Measurements from ENCODE around the gene TRIM40.

TRIM40 gene

GRCh38 chr6:30101444-30102413 is 34.2 kb upstream of the TRIM40 start:
- H3K27me3 ChIP-seq (ENCODE audit: insufficient read depth, low read length), result peaks cover 16% of the 10 kb centered on the region; the same call in 1 of the 2 replicates
- no peaks in the 10 kb centered on the region for H3K36me3 ChIP-seq (ENCODE audit: insufficient read depth, low read length)
- H3K4me1 ChIP-seq (ENCODE audit: control insufficient read depth, insufficient read depth, low read length, unreplicated experiment), result peaks cover 20% of the 10 kb centered on the region
- H2AFZ ChIP-seq (ENCODE audit: low read length, unreplicated experiment), result peak overlapping the region; percentile 78
- H3K27ac ChIP-seq (ENCODE audit: low read depth, low read length), result peak overlapping the region; percentile 33; the same call in 1 of the 2 replicates
- H3K79me2 ChIP-seq (ENCODE audit: control insufficient read depth, insufficient read depth, low read length, unreplicated experiment), result no peaks in the 10 kb centered on the region
- peak overlapping the region; percentile 76 for H3K4me3 ChIP-seq (ENCODE audit: low read depth, low read length)

DNA sequence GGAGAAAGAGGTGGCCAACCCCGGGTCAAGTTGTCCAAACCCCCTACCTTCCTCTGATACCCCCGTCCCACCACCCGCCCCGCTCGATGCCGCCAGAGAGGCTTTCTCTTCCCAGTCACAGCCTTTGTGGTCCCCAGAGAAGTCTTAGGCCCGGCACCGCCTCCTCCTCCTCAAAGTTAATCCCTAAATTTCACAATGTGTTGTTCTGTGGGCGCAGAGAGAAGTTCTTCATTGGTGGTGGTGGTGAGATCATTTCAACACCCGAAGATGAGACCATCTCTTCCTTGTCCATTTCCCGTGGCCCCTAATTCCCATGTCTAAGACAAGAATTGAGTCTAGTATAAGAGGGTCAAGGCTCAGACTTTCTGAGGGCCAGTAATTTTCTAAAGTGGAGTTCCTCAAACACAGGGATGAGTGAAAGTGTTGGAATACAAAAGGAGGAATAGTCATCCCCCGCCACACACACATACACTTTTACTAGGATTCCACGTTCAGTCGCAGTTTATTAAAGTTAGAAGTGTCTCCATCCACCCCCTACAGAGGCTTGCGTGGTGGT is 33.4 kb upstream of the TRIM40 start:
- H3K79me2 ChIP-seq (ENCODE audit: control insufficient read depth, insufficient read depth, low read length, unreplicated experiment), result no peaks in the 10 kb centered on the region
- no peaks in the 10 kb centered on the region for H3K36me3 ChIP-seq (ENCODE audit: insufficient read depth, low read length)
- H3K27ac ChIP-seq (ENCODE audit: low read depth, low read length), result peak overlapping the region; percentile 33; the same call in 1 of the 2 replicates
- peak overlapping the region; percentile 76 for H3K4me3 ChIP-seq (ENCODE audit: low read depth, low read length)
- peak overlapping the region; percentile 74 for H2AFZ ChIP-seq (ENCODE audit: low read length, unreplicated experiment)
- H3K4me1 ChIP-seq (ENCODE audit: control insufficient read depth, insufficient read depth, low read length, unreplicated experiment), result peaks cover 20% of the 10 kb centered on the region
- peaks cover 16% of the 10 kb centered on the region; the same call in 1 of the 2 replicates for H3K27me3 ChIP-seq (ENCODE audit: insufficient read depth, low read length)

DNA sequence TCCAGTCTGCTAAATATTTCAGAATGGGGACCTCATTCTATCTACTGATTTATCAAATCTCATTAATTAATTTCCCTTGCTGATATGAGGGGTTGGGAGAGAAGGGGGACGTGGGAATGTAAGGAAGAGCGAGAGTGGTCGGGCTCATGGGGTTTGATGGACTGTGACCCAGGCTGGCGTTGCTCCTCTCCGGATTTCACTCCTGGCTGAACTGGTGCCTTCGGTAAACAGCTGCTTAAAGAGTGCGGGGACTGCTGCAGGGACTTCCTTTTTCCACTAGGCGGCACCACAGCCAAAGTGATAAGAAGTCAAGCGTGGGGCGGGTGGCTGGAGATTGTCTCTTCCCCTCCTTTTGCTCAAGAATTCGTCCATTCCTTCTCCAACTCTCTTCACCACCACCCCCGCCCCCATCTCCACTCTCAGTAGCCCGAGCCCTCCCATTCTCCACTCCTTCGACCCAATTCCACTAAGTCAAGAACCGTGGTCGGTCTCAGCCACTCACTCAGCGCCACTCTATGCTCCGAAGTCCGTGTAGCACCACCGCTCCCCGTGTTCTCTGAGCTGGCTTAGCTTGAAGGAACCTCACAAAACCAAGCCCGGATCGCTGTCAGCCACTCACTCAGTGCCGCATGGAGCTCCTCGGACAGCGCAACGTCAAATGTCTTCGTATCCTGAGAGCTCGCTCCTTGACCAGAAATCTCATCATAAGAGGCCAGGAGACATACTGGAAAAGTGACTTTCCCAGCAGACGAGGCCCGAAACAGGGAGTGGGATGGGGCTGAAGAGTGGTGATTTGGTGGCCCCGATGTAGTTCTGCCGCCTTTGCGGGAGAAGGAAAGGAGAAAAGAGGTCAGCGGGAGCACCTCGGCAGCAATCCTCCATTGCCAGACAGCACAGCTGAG is 32.7 kb upstream of the TRIM40 start:
- H3K36me3 ChIP-seq (ENCODE audit: insufficient read depth, low read length), result no peaks in the 10 kb centered on the region
- H2AFZ ChIP-seq (ENCODE audit: low read length, unreplicated experiment), result peak overlapping the region; percentile 74
- H3K4me3 ChIP-seq (ENCODE audit: low read depth, low read length), result peak overlapping the region; percentile 76
- H3K79me2 ChIP-seq (ENCODE audit: control insufficient read depth, insufficient read depth, low read length, unreplicated experiment), result no peaks in the 10 kb centered on the region
- 0 out of 2 replicates have a peak overlapping the region, but pooled peaks have one; percentile 33 for H3K27ac ChIP-seq (ENCODE audit: low read depth, low read length)
- peaks cover 20% of the 10 kb centered on the region for H3K4me1 ChIP-seq (ENCODE audit: control insufficient read depth, insufficient read depth, low read length, unreplicated experiment)
- H3K27me3 ChIP-seq (ENCODE audit: insufficient read depth, low read length), result peaks cover 14% of the 10 kb centered on the region; the same call in 1 of the 2 replicates

DNA sequence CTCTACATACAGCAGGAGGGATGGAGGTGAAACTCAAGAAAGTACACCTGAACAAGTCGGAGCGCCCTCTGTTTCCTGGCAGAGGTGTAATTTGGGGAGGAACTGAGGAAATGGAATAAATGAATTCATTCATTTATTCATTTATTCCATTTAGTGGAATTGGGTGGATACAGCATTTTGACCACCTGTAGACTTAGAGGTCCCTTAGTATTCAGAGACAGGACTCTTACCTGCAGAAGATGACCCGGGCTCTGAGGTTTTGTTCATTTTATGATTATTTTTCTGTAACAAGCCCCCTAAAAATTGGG is 32.1 kb upstream of the TRIM40 start:
- Histone ChIP-seq H3K27ac (ENCODE audit: low read depth, low read length) (no peak overlapping the region), H2AFZ (ENCODE audit: low read length, unreplicated experiment) (peak overlapping the region; percentile 62)

DNA sequence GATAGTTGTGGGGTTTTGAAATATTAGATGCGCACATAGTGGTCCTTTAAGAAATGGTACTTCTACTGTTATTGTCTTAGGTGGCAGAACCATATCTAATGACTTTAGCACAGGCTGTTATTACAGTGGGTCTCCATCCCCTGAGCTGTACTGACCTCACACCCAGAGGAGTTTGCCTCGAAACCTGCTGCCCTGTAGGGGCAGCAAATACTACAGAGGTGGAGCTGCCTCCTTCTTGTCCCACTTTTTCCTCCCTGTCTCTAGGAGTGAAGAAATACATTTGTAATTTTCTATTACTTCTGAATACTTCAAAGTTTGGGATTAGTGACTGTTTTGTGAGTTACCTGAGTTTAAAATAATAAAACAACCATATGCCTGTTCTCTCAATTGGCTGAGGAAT is 31.3 kb upstream of the TRIM40 start:
- H3K79me2 ChIP-seq (ENCODE audit: control insufficient read depth, insufficient read depth, low read length, unreplicated experiment), result no peaks in the 10 kb centered on the region
- H3K36me3 ChIP-seq (ENCODE audit: insufficient read depth, low read length), result no peaks in the 10 kb centered on the region
- H3K27me3 ChIP-seq (ENCODE audit: insufficient read depth, low read length), result peaks cover 9% of the 10 kb centered on the region; the same call in 1 of the 2 replicates
- peaks cover 20% of the 10 kb centered on the region for H3K4me1 ChIP-seq (ENCODE audit: control insufficient read depth, insufficient read depth, low read length, unreplicated experiment)
- H2AFZ ChIP-seq (ENCODE audit: low read length, unreplicated experiment), result no peak overlapping the region
- H3K4me3 ChIP-seq (ENCODE audit: low read depth, low read length), result no peak overlapping the region
- no peak overlapping the region for H3K27ac ChIP-seq (ENCODE audit: low read depth, low read length)

More for the DNA sequence above, 32.1 kb upstream of the TRIM40 start:
- Histone ChIP-seq H3K79me2 (ENCODE audit: control insufficient read depth, insufficient read depth, low read length, unreplicated experiment) (no peaks in the 10 kb centered on the region), H3K27me3 (ENCODE audit: insufficient read depth, low read length) (peaks cover 12% of the 10 kb centered on the region; the same call in 1 of the 2 replicates), H3K4me3 (ENCODE audit: low read depth, low read length) (peak overlapping the region; percentile 76), H3K4me1 (ENCODE audit: control insufficient read depth, insufficient read depth, low read length, unreplicated experiment) (peaks cover 20% of the 10 kb centered on the region), H3K36me3 (ENCODE audit: insufficient read depth, low read length) (no peaks in the 10 kb centered on the region)

DNA sequence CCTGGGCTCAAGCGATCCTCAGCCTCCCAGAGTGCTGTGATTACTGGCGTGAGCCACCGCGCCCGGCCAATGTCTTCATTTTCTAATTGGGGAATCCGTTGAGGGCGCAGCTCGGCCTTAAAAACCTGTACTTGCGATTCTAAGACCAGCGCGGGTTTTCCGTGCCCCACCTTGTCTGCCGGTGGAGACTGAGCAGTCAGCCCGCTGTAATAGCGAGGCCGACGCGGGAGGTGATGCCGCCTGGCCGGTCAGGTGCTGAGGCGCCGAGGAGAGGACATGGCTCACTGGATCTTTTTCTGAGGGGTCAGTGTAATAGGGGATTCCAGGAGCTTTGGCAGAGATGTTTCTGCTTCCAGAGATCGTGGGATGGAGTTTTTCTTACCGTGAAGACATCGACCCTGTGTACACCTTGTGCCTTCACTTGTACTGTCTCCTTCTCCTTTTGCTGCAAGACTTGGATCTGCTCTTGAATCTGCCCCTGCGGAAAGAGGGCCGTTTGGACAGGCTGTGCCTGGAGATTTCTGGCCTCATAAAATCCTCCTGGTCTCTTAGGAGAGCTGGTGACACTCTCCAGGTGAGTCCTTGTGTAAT is 24.6 kb upstream of the TRIM40 start:
- Histone ChIP-seq H3K36me3 (ENCODE audit: insufficient read depth, low read length) (no peaks in the 10 kb centered on the region), H3K27ac (ENCODE audit: low read depth, low read length) (no peak overlapping the region), H3K79me2 (ENCODE audit: control insufficient read depth, insufficient read depth, low read length, unreplicated experiment) (no peaks in the 10 kb centered on the region), H3K27me3 (ENCODE audit: insufficient read depth, low read length) (peaks cover 47% of the 10 kb centered on the region), H3K4me1 (ENCODE audit: control insufficient read depth, insufficient read depth, low read length, unreplicated experiment) (peaks cover 4% of the 10 kb centered on the region), H2AFZ (ENCODE audit: low read length, unreplicated experiment) (no peak overlapping the region), H3K4me3 (ENCODE audit: low read depth, low read length) (no peak overlapping the region)

DNA sequence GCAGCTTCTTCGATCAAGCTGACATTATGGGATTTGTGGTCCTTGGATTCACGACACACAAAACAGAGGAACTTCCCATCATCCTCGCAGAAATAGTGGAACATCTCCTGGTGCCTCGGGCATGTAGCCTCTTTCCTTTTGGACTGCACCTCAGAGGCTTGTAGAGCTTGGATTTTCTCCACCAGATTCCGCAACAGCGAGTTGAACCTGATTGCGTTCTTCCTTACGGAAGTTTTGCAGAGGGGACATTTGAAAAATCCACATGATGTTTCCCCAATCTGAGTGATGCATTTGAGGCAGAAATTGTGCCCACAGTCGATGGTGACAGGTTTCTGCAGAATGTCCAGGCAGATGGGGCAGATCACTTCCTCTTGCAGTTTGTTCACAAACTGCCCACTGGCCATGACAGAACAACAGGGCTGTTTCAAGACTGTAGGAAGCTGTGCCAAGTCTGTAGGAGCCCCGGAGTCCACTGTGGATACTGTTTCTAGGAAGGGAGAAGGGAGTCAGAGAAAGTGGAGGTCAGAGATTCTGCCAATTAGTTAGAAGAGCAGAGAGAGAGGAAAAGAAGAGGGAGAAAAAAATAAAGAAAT is 23.4 kb upstream of the TRIM40 start:
- Histone ChIP-seq H2AFZ (ENCODE audit: low read length, unreplicated experiment) (no peak overlapping the region), H3K4me1 (ENCODE audit: control insufficient read depth, insufficient read depth, low read length, unreplicated experiment) (peaks cover 4% of the 10 kb centered on the region)

GRCh38 chr6:30113003-30113759 is 22.8 kb upstream of the TRIM40 start, which contains the start of gene TRIM31:
Gene TRIM31 (minus strand): TSS chr6:30113090. CDS start chr6:30112805, 285 bp downstream.
- no peak within 1 kb of the TSS for H2AFZ ChIP-seq (ENCODE audit: low read length, unreplicated experiment)
- peaks cover 47% of the 10 kb centered on the region for H3K27me3 ChIP-seq (ENCODE audit: insufficient read depth, low read length)
- H3K4me3 ChIP-seq (ENCODE audit: low read depth, low read length), result no peak within 1 kb of the TSS
- H3K4me1 ChIP-seq (ENCODE audit: control insufficient read depth, insufficient read depth, low read length, unreplicated experiment), result peaks cover 4% of the 10 kb centered on the region
- no peaks in the 10 kb centered on the region for H3K79me2 ChIP-seq (ENCODE audit: control insufficient read depth, insufficient read depth, low read length, unreplicated experiment)
- H3K36me3 ChIP-seq (ENCODE audit: insufficient read depth, low read length), result no peaks in the 10 kb centered on the region
- H3K27ac ChIP-seq (ENCODE audit: low read depth, low read length), result no peak within 1 kb of the TSS

More for the DNA sequence above, 23.4 kb upstream of the TRIM40 start:
- Histone ChIP-seq H3K27ac (ENCODE audit: low read depth, low read length) (no peak overlapping the region), H3K27me3 (ENCODE audit: insufficient read depth, low read length) (peaks cover 47% of the 10 kb centered on the region), H3K79me2 (ENCODE audit: control insufficient read depth, insufficient read depth, low read length, unreplicated experiment) (no peaks in the 10 kb centered on the region), H3K4me3 (ENCODE audit: low read depth, low read length) (no peak overlapping the region), H3K36me3 (ENCODE audit: insufficient read depth, low read length) (no peaks in the 10 kb centered on the region)

DNA sequence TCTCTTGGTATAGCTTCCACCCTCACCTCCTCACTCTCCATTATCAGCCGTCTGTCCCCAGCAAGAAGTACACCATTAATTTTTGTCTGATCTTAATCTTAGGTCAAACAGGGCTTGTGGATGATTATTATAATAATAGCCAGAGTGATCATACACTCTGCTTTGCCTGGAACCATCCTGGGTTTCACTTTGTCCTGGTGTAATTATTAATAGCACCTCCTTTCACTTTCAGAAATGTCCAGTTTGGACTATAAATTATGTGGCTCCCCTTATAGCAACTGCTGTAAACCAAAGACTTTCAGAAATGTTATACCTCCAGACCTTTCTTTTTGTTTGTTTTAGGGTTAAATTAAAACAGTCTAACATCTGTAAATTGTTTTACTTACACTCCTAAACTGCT is 22.1 kb upstream of the TRIM40 start:
- Histone ChIP-seq H3K27me3 (ENCODE audit: insufficient read depth, low read length) (peaks cover 44% of the 10 kb centered on the region), H2AFZ (ENCODE audit: low read length, unreplicated experiment) (no peak overlapping the region), H3K4me3 (ENCODE audit: low read depth, low read length) (no peak overlapping the region), H3K27ac (ENCODE audit: low read depth, low read length) (no peak overlapping the region), H3K4me1 (ENCODE audit: control insufficient read depth, insufficient read depth, low read length, unreplicated experiment) (peaks cover 4% of the 10 kb centered on the region), H3K36me3 (ENCODE audit: insufficient read depth, low read length) (no peaks in the 10 kb centered on the region), H3K79me2 (ENCODE audit: control insufficient read depth, insufficient read depth, low read length, unreplicated experiment) (no peaks in the 10 kb centered on the region)

Measured in ACC112 (cell line).